Endothelial cell of umbilical vein (primary cell): ENCODE measurements around the gene ZKSCAN2. TPM values are rescaled to one million over a fixed set of nuclear protein-coding genes. Genes with fewer than 3 reads are reported as not detected.

Experiments used
- BruUV-seq: library from RNA; stranded (reverse); fragments of 400-500 nt; replicated peaks from 2 replicates; lab custom pipeline; 2021; lab: Mats Ljungman, UMichigan
- CTCF ChIA-PET: fragments of 300-600, 350-600 bp; sonication (Branson Sonifier 250); formaldehyde crosslinking; loops from one replicate; lab custom pipeline; 2021; ENCODE audit warnings: antibody characterized with exemption, inconsistent platforms; lab: Charles Lee
- POLR2A ChIA-PET: fragments of 300-600, 350-600 bp; sonication (Branson Sonifier 250); formaldehyde crosslinking; loops from one replicate; lab custom pipeline; 2021; ENCODE audit warnings: antibody characterized with exemption, inconsistent platforms; lab: Charles Lee
- DNase-seq: peaks from one replicate; pipeline ENCODE4 v3.0.0-alpha.2; 2011; ENCODE audit warnings: low read depth, low spot score
- FAIRE-seq: peaks from 2 replicates; lab custom pipeline; 2011; peaks lifted over from hg19 to GRCh38; lab: Jason Lieb, UNC
- H2AFZ ChIP-seq: 2 replicates; pipeline ENCODE4 v1.6.0; 2012; ENCODE audit warnings: low read depth, low read length, control low read depth, inconsistent platforms
- H3K27ac ChIP-seq: 2 replicates; pipeline ENCODE4 v1.5.1; 2011; ENCODE audit warnings: low read depth, mild to moderate bottlenecking, control low read depth, low read length, moderate library complexity; ENCODE audit not compliant: insufficient read depth
- H3K27me3 ChIP-seq, 2 experiments: 2 replicates each; pipeline versions ENCODE4 v1.6.0 to v1.6.1; 2011; ENCODE audit warnings: low read length in 2 of 2, mixed read lengths in 1 of 2; ENCODE audit not compliant: control insufficient read depth in 2 of 2, insufficient read depth in 2 of 2
- H3K36me3 ChIP-seq, 2 experiments: 2 replicates in 1 of 2; 3 replicates in 1 of 2; pipeline ENCODE4 v1.5.1; 2011; ENCODE audit warnings: low read length in 2 of 2, mild to moderate bottlenecking in 1 of 2, moderate library complexity in 1 of 2; ENCODE audit not compliant: control insufficient read depth in 2 of 2, insufficient read depth in 2 of 2; ENCODE audit errors: extremely low read depth in 1 of 2
- H3K4me1 ChIP-seq: 3 replicates; pipeline ENCODE4 v1.5.1; 2011; ENCODE audit warnings: mild to moderate bottlenecking, low read length; ENCODE audit not compliant: control insufficient read depth, insufficient read depth; ENCODE audit errors: extremely low read depth
- H3K4me2 ChIP-seq: 2 replicates; pipeline ENCODE4 v1.6.1; 2011; ENCODE audit warnings: low read length, control low read depth, mixed read lengths; ENCODE audit not compliant: insufficient read depth
- H3K4me3 ChIP-seq, 3 experiments: fragments of 200-600 bp in 1 of 3; sonication (generic), shearing (Covaris generic) in 1 of 3; replicated peaks in 1 of 3; 2 replicates each; pipeline ENCODE4 v1.5.1; 2011 to 2016; ENCODE audit warnings: control low read depth in 3 of 3, low read length in 3 of 3, mild to moderate bottlenecking in 2 of 3, inconsistent platforms in 1 of 3, low read depth in 1 of 3, moderate library complexity in 1 of 3; ENCODE audit not compliant: insufficient read depth in 1 of 3
- H3K79me2 ChIP-seq: 2 replicates; pipeline ENCODE4 v1.6.0; 2012; ENCODE audit warnings: low read length, inconsistent platforms; ENCODE audit not compliant: control insufficient read depth, insufficient read depth
- H3K9ac ChIP-seq: replicated peaks from 2 replicates; pipeline ENCODE3; 2011; ENCODE audit warnings: low read length, control low read depth; ENCODE audit not compliant: insufficient read depth; ENCODE audit errors: extremely low read depth
- H3K9me1 ChIP-seq: replicated peaks from 3 replicates; pipeline ENCODE4 v1.6.0; 2011; ENCODE audit warnings: mild to moderate bottlenecking, low read length; ENCODE audit not compliant: control insufficient read depth, insufficient read depth; ENCODE audit errors: extremely low read depth
- H3K9me3 ChIP-seq: replicated peaks from 2 replicates; pipeline ENCODE4 v1.5.1; 2012; ENCODE audit warnings: low read length, inconsistent platforms; ENCODE audit not compliant: control insufficient read depth, insufficient read depth
- H4K20me1 ChIP-seq: replicated peaks from 2 replicates; pipeline ENCODE3; 2011; ENCODE audit warnings: mild to moderate bottlenecking, low read length; ENCODE audit not compliant: control insufficient read depth, insufficient read depth; ENCODE audit errors: extremely low read depth
- CTCF ChIP-seq, 2 donors: IDR thresholded peaks; 1 replicate in 1 of 2; 2 replicates in 1 of 2; pipeline ENCODE4 v1.5.1; 2011; ENCODE audit warnings: low read length in 2 of 2, mild to moderate bottlenecking in 2 of 2, moderate library complexity in 2 of 2, control low read depth in 1 of 2, inconsistent platforms in 1 of 2, low read depth in 1 of 2; ENCODE audit not compliant: insufficient read depth in 1 of 2; ENCODE audit errors: extremely low read depth in 1 of 2
- EZH2 ChIP-seq: IDR thresholded peaks from 2 replicates; pipeline ENCODE4 v1.6.1; 2012; ENCODE audit warnings: borderline replicate concordance, low read depth, mild to moderate bottlenecking, moderate library complexity, low read length, inconsistent platforms; ENCODE audit not compliant: severe bottlenecking
- FOS ChIP-seq: IDR thresholded peaks from 2 replicates; pipeline ENCODE4 v1.6.1; 2011; ENCODE audit warnings: mild to moderate bottlenecking, low read length, moderate library complexity, borderline replicate concordance; ENCODE audit not compliant: insufficient read depth
- GATA2 ChIP-seq: IDR thresholded peaks from 2 replicates; pipeline ENCODE4 v1.7.0; 2011; ENCODE audit warnings: low read depth, mild to moderate bottlenecking, moderate library complexity, mixed read lengths, low read length; ENCODE audit not compliant: insufficient read length, insufficient read depth
- JUN ChIP-seq: IDR thresholded peaks from 2 replicates; pipeline ENCODE4 v1.6.1; 2011; ENCODE audit warnings: borderline replicate concordance, low read depth; ENCODE audit not compliant: insufficient read length, insufficient read depth
- MAX ChIP-seq: IDR thresholded peaks from 2 replicates; pipeline ENCODE4 v1.6.1; 2011; ENCODE audit not compliant: insufficient read depth, insufficient read length
- MYC ChIP-seq: IDR thresholded peaks from one replicate; pipeline ENCODE4 v1.6.1; 2011; ENCODE audit warnings: mild to moderate bottlenecking, low read depth, low read length
- POLR2A ChIP-seq: IDR thresholded peaks from 2 replicates; pipeline ENCODE4 v1.6.1; 2012; ENCODE audit warnings: low read depth, mild to moderate bottlenecking, control low read depth, low read length
- POLR2AphosphoS5 ChIP-seq: IDR thresholded peaks from 2 replicates; pipeline ENCODE4 v1.6.1; 2012; ENCODE audit warnings: low read depth, mild to moderate bottlenecking, control low read depth, low read length, moderate library complexity; ENCODE audit not compliant: insufficient read depth
- dilution Hi-C: fragments of 300-500 bp; cut with MboI; formaldehyde crosslinking; loops from one replicate; pipeline ENCODE4 v1.15.0; 2019; ENCODE audit warnings: low sequenced_read_pairs; ENCODE audit not compliant: extremely low pct_ligation_motif_present
- intact Hi-C: fragments of 100-400 bp; cut with micrococcal nuclease; formaldehyde crosslinking; loops from one replicate; pipeline ENCODE4 v1.10.0; 2022
- polyA plus RNA-seq, 4 experiments: library from polyadenylated mRNA; depleted of rRNA in 3 of 4; stranded (reverse) in 3 of 4; unstranded in 1 of 4; fragments of >200 nt; gene quantifications; 2 replicates each; pipeline versions ENCODE4 v1.2.1 to v1.2.3, GENCODE V29; 2011 to 2012; ENCODE audit warnings: missing spikeins in 1 of 4
- total RNA-seq: library from RNA; stranded (reverse); gene quantifications from 2 replicates; pipeline ENCODE4 v1.2.3, GENCODE V29; 2021

ZKSCAN2 gene
- total and polyA plus RNA-seq, 2 donors (not counting 3 experiments of a cell fraction or from before 2014, with no cell fraction given), result 1.4 to 4.7 TPM

GRCh38 chr16:25224731-25225319 is 32.8 kb downstream of the ZKSCAN2 start:
- no peak overlapping the region for H2AFZ ChIP-seq
- no peaks in the 10 kb centered on the region for H4K20me1 ChIP-seq
- TF ChIP-seq POLR2AphosphoS5, result no peak
- TF ChIP-seq CTCF (IDR thresholded peaks at IDR 0.05; ENCODE audit: extremely low read depth in 1 of 2, insufficient read depth in 1 of 2, low read depth in 1 of 2, low read length in 2 of 2), result no peak
- H3K27me3 ChIP-seq, result no peaks in the 10 kb centered on the region
- H3K36me3 ChIP-seq, result no peaks in the 10 kb centered on the region
- no peak overlapping the region for H3K9ac ChIP-seq
- DNase-seq (no peak), FAIRE-seq (no peak)
- H3K4me1 ChIP-seq, result no peaks in the 10 kb centered on the region
- BruUV-seq, result no TSS peak
- H3K9me1 ChIP-seq, result no peaks in the 10 kb centered on the region
- intact Hi-C loops, result loop anchor here (1.0 to 2.0 kb wide), 4 partner anchors 98 to 708 kb away; no protein-coding TSS in a partner anchor
- dilution Hi-C loops, result no loop called here
- H3K4me3 ChIP-seq, result no peak overlapping the region
- H3K27ac ChIP-seq, result no peak overlapping the region
- no peak overlapping the region for H3K4me2 ChIP-seq
- no peaks in the 10 kb centered on the region for H3K79me2 ChIP-seq
- ChIA-PET POLR2A (interaction anchor here (0.6 kb wide), 1 partner anchor 1671 kb away, joined by 3 read pairs; no protein-coding TSS in a partner anchor), CTCF (interaction anchor here (0.6 to 3.0 kb wide), 48 partner anchors 8 to 1885 kb away, joined by 3 to 53 read pairs (median 5); partner anchors contain the start of gene AQP8)
- H3K9me3 ChIP-seq, result no peaks in the 10 kb centered on the region

GRCh38 chr16:25223964-25224363 is 33.7 kb downstream of the ZKSCAN2 start:
- ChIA-PET POLR2A (no interaction called here), CTCF (interaction anchor here (0.9 to 6.1 kb wide), 7 partner anchors 10 to 707 kb away, joined by 3 to 31 read pairs (median 3); no protein-coding TSS in a partner anchor)
- FAIRE-seq (no peak), DNase-seq (no peak)
- no peak overlapping the region for H3K27ac ChIP-seq
- no peaks in the 10 kb centered on the region for H4K20me1 ChIP-seq
- H2AFZ ChIP-seq, result no peak overlapping the region
- H3K9me1 ChIP-seq, result no peaks in the 10 kb centered on the region
- no peaks in the 10 kb centered on the region for H3K79me2 ChIP-seq
- no peaks in the 10 kb centered on the region for H3K9me3 ChIP-seq
- no TSS peak for BruUV-seq
- no peaks in the 10 kb centered on the region for H3K27me3 ChIP-seq
- no peaks in the 10 kb centered on the region for H3K36me3 ChIP-seq
- H3K4me2 ChIP-seq, result no peak overlapping the region
- dilution Hi-C loops (no loop called here), intact Hi-C loops (loop anchor here (2.0 kb wide), 1 partner anchor 389 kb away; no protein-coding TSS in a partner anchor)
- TF ChIP-seq EZH2 (no peak), POLR2AphosphoS5 (no peak), JUN (no peak), CTCF (IDR thresholded peaks at IDR 0.05; ENCODE audit: extremely low read depth in 1 of 2, insufficient read depth in 1 of 2, low read depth in 1 of 2, low read length in 2 of 2) (no peak), GATA2 (no peak), MYC (no peak), FOS (no peak), MAX (no peak), POLR2A (no peak)
- H3K4me3 ChIP-seq, result no peak overlapping the region
- H3K9ac ChIP-seq, result no peak overlapping the region
- no peaks in the 10 kb centered on the region for H3K4me1 ChIP-seq
